ENCODE measurements around the gene PAX5.

PAX5 gene

GRCh38 chr9:36864491-36865410 lies 169.3 kb downstream of the PAX5 start:
- no peak for DNase-seq (ENCODE audit: extremely low read depth in 1 of 2, low read depth in 1 of 2)

GRCh38 chr9:36862206-36863145 lies 171.6 kb downstream of the PAX5 start:
- DNase-seq (ENCODE audit: extremely low read depth in 1 of 2, low read depth in 1 of 2), result no peak

- no peak for DNase-seq (ENCODE audit: extremely low read depth in 1 of 2, low read depth in 1 of 2)
Measured at GRCh38 chr9:36861528-36862205, 172.4 kb downstream of the PAX5 start.

GRCh38 chr9:36858805-36859375 lies 175.2 kb downstream of the PAX5 start:
- no peak for DNase-seq (ENCODE audit: extremely low read depth in 1 of 2, low read depth in 1 of 2)

GRCh38 chr9:36855448-36856315 lies 178.4 kb downstream of the PAX5 start:
- DNase-seq (ENCODE audit: extremely low read depth in 1 of 2, low read depth in 1 of 2), result no peak

- DNase-seq (ENCODE audit: extremely low read depth in 1 of 2, low read depth in 1 of 2), result no peak
Measured at GRCh38 chr9:36854751-36855150, 179.3 kb downstream of the PAX5 start.

- DNase-seq (ENCODE audit: extremely low read depth in 1 of 2, low read depth in 1 of 2), result no peak
Measured at GRCh38 chr9:36854034-36854433, 180.0 kb downstream of the PAX5 start.

- DNase-seq (ENCODE audit: extremely low read depth in 1 of 2, low read depth in 1 of 2), result no peak
Measured at GRCh38 chr9:36853233-36853632, 180.8 kb downstream of the PAX5 start.

GRCh38 chr9:36849943-36850342 lies 184.1 kb downstream of the PAX5 start:
- no peak for DNase-seq (ENCODE audit: extremely low read depth in 1 of 2, low read depth in 1 of 2)

GRCh38 chr9:36848946-36849345 lies 185.1 kb downstream of the PAX5 start:
- DNase-seq (ENCODE audit: extremely low read depth in 1 of 2, low read depth in 1 of 2), result no peak

- no peak for DNase-seq (ENCODE audit: extremely low read depth in 1 of 2, low read depth in 1 of 2)
Measured at GRCh38 chr9:36847781-36848673, 186.0 kb downstream of the PAX5 start.

- DNase-seq (ENCODE audit: extremely low read depth in 1 of 2, low read depth in 1 of 2), result no peak
Measured at GRCh38 chr9:36846621-36847020, 187.4 kb downstream of the PAX5 start.

- no peak for DNase-seq (ENCODE audit: extremely low read depth in 1 of 2, low read depth in 1 of 2)
Measured at GRCh38 chr9:36845844-36846243, 188.2 kb downstream of the PAX5 start.

- no peak for DNase-seq (ENCODE audit: extremely low read depth in 1 of 2, low read depth in 1 of 2)
Measured at GRCh38 chr9:36844961-36845360, 189.1 kb downstream of the PAX5 start.

- no peak for DNase-seq (ENCODE audit: extremely low read depth in 1 of 2, low read depth in 1 of 2)
Measured at GRCh38 chr9:36843964-36844363, 190.1 kb downstream of the PAX5 start.

- no peak for DNase-seq (ENCODE audit: extremely low read depth in 1 of 2, low read depth in 1 of 2)
Measured at GRCh38 chr9:36842560-36843530, 191.2 kb downstream of the PAX5 start.

- DNase-seq (ENCODE audit: extremely low read depth in 1 of 2, low read depth in 1 of 2), result no peak
Measured at GRCh38 chr9:36840898-36841536, 193.1 kb downstream of the PAX5 start.

Data from activated CD8-positive, alpha-beta memory T cell treated with anti-CD3 and anti-CD28 coated beads for 1 hour (primary cell).